ENCODE results near the gene NKD1. TPM values are rescaled to one million over a fixed set of nuclear protein-coding genes. Genes with fewer than 3 reads are reported as not detected.

NKD1 gene
- total RNA-seq, 1 experiment from 2014 or later, result 0.06 TPM

DNA sequence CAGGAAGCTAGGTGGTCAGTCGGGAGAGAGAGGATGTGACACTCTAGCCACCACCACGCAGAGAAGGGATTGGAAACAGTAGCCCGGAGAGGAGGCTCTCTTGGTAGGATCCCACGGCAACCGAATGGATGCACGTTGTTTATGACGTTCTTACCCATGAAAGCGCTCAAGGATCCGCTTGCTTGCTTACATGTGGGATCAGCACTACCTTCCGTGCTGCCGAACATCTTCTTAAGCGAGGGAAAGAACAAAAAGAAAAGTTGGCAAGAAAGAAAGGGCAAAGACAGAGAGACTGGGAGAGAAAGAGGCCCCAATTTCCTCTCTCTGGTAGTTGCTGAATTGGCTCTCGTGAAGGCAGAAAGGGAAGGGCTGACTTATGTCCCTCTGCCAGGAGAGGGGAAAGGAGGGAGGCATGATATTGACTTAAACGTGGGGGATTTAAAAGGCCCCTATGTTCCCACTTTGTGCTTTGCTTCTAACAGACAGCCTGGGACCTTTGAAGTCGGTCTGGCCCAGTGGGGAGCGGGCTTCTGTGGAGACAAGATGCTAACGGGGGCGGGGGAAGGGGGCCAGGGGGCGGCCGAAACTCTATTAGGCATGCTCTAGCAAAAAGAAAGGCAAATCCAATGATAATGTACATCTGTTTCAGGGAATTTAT lies 97.5 kb downstream of the NKD1 start:
- no peak for DNase-seq (ENCODE audit: low read depth)

- no peak for DNase-seq (ENCODE audit: low read depth)
Measured at GRCh38 chr16:50646345-50646744, 98.1 kb downstream of the NKD1 start.

DNA sequence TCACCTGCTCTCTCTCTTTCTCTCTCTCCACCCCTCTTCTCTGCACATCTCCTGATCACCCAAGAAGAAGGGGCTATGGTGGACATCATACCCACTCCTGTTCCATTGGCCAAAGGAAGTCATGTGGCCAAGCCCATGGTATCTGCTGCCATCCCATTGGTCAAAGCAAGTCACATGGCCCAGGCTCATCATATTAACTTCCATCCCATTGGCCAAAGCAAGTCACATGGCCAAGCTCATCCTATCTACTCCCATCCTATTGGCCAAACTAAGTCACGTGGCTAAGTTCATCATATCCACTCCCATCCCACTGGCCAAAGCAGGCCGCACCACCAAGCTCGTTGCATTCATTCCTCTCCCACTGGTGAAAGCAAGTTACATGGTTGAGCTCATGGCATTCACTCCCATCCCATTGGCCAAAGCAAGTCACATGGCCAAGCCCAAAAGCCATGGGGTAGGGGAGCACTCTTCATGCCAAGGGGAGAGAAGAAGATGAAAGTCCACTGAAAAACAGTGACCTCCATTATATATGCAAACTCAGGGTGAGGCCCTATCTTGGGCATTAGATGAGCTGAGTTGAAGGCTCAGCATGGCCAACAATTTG lies 103.7 kb downstream of the NKD1 start:
- no peak for DNase-seq (ENCODE audit: low read depth)

DNA sequence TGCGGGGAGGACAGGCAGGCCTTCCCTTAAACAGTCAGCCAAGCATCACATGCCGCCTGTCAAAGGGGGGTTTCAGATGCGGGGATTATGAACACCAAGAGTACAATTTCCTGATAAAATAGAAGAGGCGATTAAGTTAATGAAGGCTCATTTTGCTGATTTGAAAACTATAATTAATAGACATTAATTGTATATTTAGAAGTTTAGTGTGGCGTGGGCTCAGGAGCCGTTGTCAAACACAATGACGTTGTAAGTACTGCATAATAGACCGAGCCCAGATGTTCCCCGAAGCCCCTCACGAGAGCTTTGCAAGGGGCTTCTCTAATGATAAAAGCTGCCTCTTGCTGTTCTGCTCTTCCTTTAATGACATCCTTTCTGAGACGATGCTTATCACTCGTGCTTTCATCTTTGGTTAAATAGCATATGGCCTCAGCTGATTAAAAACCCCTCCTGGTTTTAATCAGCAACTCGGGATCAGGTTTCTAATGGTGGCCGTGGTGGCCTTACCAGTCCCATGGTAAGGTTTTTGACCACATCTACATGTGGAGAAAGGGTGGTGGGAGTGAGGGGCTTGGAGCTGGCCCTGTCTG lies 104.7 kb downstream of the NKD1 start:
- no peak for DNase-seq (ENCODE audit: low read depth)

GRCh38 chr16:50653633-50654519 lies 105.7 kb downstream of the NKD1 start:
- DNase-seq (ENCODE audit: low read depth), result no peak

DNA sequence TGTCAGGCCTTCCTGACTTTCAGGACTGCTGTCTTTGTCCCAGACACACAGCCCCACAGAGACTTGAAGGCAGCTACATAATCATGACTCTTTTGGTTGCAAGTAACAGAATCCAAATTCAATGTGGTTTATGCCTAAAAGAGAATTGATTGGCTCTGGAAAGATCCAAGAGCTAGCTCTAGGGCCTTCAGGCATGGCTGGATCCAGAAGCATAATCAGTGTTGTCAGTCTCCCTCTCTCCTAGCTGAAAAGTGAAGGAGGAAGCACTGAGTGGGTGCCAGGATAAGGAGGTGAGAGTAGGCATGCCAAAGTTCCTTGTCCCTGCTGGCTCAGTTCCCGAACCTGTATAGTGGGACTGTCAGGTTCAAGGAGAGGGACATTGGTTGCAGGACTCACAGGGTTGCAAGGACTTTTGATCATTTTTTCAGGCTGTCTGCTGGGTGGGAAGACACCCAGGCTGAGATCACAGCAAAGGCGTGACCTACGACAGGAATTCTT lies 107.4 kb downstream of the NKD1 start:
- no peak for DNase-seq (ENCODE audit: low read depth)

GRCh38 chr16:50657241-50657640 lies 109.0 kb downstream of the NKD1 start:
- DNase-seq (ENCODE audit: low read depth), result no peak

- no peak for DNase-seq (ENCODE audit: low read depth)
Measured at GRCh38 chr16:50659806-50660205, 111.6 kb downstream of the NKD1 start.

DNA sequence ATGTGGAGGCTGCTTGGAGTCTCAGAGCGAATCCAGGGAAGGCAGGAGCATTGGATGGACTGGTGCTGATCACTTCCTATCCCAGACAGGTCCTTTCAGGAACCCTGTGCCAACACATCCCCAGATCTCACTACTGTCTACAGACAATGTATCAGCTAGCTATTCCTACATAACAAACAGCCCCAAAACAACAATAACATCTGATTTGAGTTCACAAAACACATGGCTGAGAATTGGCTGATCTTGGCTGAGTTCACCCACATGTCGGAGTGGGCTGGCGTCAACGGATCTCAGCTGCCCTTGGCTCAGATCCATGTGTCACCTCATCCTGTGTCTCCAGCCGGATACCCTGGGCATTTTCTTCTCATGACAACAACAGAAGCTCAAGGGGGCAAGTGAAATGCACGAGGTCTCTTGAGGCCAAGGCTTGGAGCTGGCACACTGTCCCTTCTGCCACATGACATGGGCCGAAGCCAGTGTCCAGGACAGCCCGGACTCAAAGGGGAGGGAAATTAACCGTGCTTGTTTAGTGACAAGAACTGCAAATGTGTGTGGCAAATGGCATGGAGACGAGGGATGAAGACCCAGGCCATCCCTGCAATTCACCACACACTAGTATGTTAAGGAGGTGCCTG lies 114.2 kb downstream of the NKD1 start:
- no peak for DNase-seq (ENCODE audit: low read depth)

DNA sequence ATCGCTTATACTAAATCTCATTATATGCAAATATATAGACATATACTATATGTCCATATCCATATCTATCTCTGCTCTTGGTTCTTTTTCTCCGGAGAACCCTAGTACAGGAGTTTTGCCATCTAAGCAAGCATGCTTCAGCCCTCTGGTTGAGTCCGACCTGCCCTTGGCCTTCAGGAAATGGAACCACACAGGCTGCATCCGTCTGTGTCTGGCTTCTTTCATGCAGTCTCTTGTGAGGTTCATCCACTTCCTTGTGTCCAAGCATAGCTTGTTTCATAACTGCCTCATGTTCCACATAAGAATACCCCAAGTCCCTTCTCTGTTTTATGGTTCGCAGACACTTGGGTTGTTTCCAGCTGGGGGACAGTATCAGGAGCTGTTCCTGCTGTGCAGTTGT lies 116.1 kb downstream of the NKD1 start:
- no peak for DNase-seq (ENCODE audit: low read depth)

DNA sequence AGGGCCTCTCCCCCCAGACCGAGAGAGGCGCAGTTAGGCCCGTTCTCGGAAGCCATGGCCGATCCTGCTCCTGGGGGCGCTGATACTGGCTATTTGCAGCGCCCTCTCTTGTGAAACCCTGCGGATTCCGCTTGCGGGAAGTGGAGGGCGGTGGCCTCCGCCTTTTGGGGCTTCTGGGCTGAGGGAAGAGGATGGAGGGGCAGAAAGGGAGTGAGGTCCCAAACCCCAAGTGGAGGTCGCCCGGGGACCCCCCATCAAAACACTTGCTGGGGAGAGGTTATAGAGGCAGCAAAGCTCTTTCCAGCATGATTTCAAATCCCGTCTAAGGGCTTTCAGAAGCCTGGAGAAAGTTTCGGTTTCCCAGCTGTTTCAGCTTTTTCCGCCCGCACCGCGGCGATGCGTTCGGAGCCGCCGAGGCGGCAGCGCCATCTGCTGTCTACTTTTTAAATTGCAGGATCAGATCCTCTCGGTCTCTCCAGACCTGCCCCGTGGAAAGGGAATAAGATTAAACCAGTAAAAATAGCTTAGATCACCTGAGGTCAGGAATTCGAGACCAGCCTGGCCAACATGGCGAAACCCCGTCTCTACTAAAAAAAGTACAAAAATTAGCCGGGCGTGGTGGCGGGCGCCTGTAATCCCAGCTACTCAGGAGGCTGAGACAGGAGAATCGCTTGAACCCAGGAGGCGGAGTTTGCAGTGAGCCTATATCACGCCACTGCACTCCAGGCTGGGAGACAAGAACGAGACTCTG lies 117.1 kb downstream of the NKD1 start:
- peak; percentile 64 for DNase-seq (ENCODE audit: low read depth)

GRCh38 chr16:50666658-50667496 lies 118.7 kb downstream of the NKD1 start:
- no peak for DNase-seq (ENCODE audit: low read depth)

GRCh38 chr16:50667497-50668367 lies 119.5 kb downstream of the NKD1 start:
- DNase-seq (ENCODE audit: low read depth), result no peak

GRCh38 chr16:50668368-50669008 lies 120.3 kb downstream of the NKD1 start:
- DNase-seq (ENCODE audit: low read depth), result peak; percentile 58

DNA sequence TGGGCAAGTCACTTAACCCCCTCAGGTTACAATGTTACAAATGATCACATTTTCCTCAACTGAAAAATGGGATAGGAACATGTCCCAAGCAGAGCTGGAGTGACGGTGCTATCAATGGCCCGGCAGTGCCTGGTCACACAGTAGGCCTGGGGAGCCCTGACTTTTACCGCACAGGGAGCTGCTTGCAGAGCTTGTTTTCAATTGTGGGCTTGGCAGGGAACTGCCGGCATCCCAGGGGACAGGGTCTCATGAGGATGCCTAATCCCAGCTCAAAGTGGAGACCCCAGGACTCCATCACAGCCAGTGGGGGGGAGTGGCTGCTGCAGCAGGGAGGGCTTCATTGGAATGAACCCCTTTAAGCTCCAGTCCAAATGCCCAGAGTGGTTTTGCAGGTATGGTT lies 121.5 kb downstream of the NKD1 start:
- no peak for DNase-seq (ENCODE audit: low read depth)

DNA sequence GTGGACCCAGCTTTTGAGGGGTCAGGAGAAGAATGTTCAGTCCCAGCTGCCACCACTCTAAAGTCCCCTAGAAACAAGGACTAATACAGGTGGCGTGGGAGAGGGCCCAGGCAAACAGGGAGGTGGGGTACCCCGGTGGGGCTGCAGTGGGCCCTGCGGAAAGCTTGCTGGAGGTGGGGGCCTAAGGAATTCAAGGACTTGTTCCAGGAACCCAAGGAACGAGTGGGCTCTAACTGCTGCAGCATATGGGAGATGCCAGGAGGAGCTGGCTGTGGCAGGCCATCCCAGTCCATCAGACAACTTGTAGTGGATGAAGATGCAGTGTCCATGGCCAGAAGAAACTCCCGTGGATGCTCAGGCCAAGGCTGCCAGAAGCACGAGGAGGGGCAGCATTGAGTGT lies 122.3 kb downstream of the NKD1 start:
- no peak for DNase-seq (ENCODE audit: low read depth)

DNA sequence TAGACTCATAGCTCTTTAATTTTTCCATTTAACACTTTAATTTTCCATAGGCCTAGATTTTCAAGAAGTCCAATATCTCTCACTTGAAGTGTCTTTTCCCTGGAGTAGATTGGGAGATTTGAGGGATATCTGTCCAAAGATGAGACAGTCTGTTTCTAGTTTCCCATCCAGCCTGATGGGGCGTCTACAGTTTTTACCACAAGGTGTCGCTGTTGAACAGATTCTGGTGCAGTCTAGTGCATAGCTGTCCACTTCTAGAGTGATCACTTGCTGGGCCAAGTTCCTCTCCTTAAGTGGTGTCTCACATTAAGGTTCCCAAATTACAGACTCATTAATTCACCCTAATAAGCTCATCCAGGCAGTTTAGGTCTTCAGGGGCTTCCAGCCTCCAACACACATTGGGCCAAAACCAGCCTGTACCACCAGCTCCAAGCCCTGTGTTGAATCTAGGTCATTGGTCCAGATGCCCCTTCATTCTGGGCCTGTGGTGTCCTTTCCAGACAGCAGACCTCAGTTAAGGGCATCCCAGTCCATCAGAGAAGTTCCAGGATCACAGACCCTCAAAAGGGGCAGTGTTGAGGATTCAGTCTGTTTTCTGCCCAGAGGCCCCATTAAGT lies 123.6 kb downstream of the NKD1 start:
- peak; percentile 52 for DNase-seq (ENCODE audit: low read depth)

Measured in LHCN-M2 (cell line).